GM12801 (cell line): Measurements from ENCODE around the gene PPP2R1B.

Source experiments
- CTCF ChIP-seq: IDR thresholded peaks from one replicate; pipeline ENCODE4 v1.5.1; 2011; ENCODE audit warnings: control low read depth; ENCODE audit not compliant: insufficient read length; ENCODE audit errors: extremely low read depth

PPP2R1B gene

GRCh38 chr11:111680486-111681175 is 85.6 kb downstream of the PPP2R1B start:
- no peak for TF ChIP-seq CTCF
